ENCODE data around the gene DCAF15.

DCAF15 gene

GRCh38 chr19:13993590-13994300 lies 41.4 kb downstream of the DCAF15 start:
- H3K4me2 ChIP-seq (ENCODE audit: low read length), result no peak overlapping the region
- 0 out of 2 replicates have a peak, but pooled peaks cover under 1% of the 10 kb centered on the region for H3K9me3 ChIP-seq (ENCODE audit: insufficient read depth, low read length)
- no peaks in the 10 kb centered on the region for H4K20me1 ChIP-seq (ENCODE audit: insufficient read depth, low read length)
- TF ChIP-seq EZH2phosphoT487 (IDR thresholded peaks at IDR 0.05; ENCODE audit: low read depth), result no peak
- no peak for TF ChIP-seq CTCF (IDR thresholded peaks at IDR 0.05; ENCODE audit: low read depth, low read length)
- no peak overlapping the region for H3K27ac ChIP-seq (ENCODE audit: low read length)
- no peak overlapping the region for H3K4me3 ChIP-seq (ENCODE audit: low read length)
- H3K36me3 ChIP-seq (replicated peaks; ENCODE audit: low read depth, low read length), result peaks cover 18% of the 10 kb centered on the region
- no peak overlapping the region for H2AFZ ChIP-seq (ENCODE audit: low read depth, low read length)
- 0 out of 2 replicates have a peak, but pooled peaks cover 2% of the 10 kb centered on the region for H3K79me2 ChIP-seq (ENCODE audit: low read length)
- no peaks in the 10 kb centered on the region for H3K4me1 ChIP-seq (ENCODE audit: low read length)
- no peaks in the 10 kb centered on the region for H3K27me3 ChIP-seq (ENCODE audit: low read depth, low read length)
- no peak overlapping the region for H3K9ac ChIP-seq (ENCODE audit: low read length)

DNA sequence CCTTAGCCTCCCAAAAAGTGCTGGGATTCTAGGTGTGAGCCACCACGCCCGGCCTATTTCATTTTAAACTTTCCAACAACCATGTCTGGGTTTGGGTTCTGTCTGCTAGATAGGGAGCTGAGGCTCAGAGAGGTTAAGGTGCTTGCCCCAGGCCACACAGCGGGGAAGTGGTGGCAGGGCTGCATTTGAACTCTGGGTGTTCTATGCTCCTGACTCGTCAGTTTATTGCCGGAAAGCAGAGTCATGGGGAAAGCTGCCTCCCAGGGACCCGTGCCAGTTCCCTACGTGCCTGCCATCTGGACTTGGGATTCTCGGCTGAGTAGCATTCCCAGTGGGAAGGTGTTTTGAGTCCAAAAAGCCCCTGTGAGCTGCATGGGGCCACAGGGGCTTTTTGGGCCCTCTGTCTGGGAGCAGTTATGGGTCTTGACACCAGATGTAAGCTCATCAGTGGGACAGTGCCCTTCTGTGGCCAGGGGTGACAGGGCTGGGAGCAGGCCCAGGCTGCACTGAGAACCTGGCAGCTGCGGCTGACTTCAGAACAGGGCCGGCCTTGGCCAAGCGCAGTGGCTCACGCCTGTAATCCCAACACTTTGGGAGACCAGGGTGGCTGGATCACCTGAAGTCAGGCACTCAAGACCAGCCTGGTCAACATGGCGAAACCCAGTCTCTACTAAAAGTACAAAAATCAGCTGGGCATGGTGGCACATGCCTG lies 42.9 kb downstream of the DCAF15 start:
- Histone ChIP-seq H3K4me1 (ENCODE audit: low read length) (no peaks in the 10 kb centered on the region), H3K36me3 (replicated peaks; ENCODE audit: low read depth, low read length) (peaks cover 28% of the 10 kb centered on the region), H3K4me3 (ENCODE audit: low read length) (no peak overlapping the region), H2AFZ (ENCODE audit: low read depth, low read length) (no peak overlapping the region), H3K9me3 (ENCODE audit: insufficient read depth, low read length) (peaks cover 8% of the 10 kb centered on the region; the same call in 1 of the 2 replicates), H3K79me2 (ENCODE audit: low read length) (0 out of 2 replicates have a peak, but pooled peaks cover 3% of the 10 kb centered on the region), H3K4me2 (ENCODE audit: low read length) (no peak overlapping the region), H3K27ac (ENCODE audit: low read length) (no peak overlapping the region), H4K20me1 (ENCODE audit: insufficient read depth, low read length) (no peaks in the 10 kb centered on the region), H3K27me3 (ENCODE audit: low read depth, low read length) (no peaks in the 10 kb centered on the region), H3K9ac (ENCODE audit: low read length) (no peak overlapping the region)
- TF ChIP-seq EZH2phosphoT487 (IDR thresholded peaks at IDR 0.05; ENCODE audit: low read depth), result no peak
- TF ChIP-seq CTCF (IDR thresholded peaks at IDR 0.05; ENCODE audit: low read depth, low read length), result no peak

- H3K27me3 ChIP-seq (ENCODE audit: low read depth, low read length), result no peaks in the 10 kb centered on the region
- no peaks in the 10 kb centered on the region for H3K4me1 ChIP-seq (ENCODE audit: low read length)
- H3K27ac ChIP-seq (ENCODE audit: low read length), result no peak overlapping the region
These were observed 43.8 kb downstream of the DCAF15 start for GRCh38 chr19:13995878-13996765.

More at GRCh38 chr19:13995878-13996765, 43.8 kb downstream of the DCAF15 start:
- peaks cover 7% of the 10 kb centered on the region; the same call in 1 of the 2 replicates for H3K79me2 ChIP-seq (ENCODE audit: low read length)
- no peak overlapping the region for H3K4me2 ChIP-seq (ENCODE audit: low read length)
- H3K9me3 ChIP-seq (ENCODE audit: insufficient read depth, low read length), result peaks cover 8% of the 10 kb centered on the region; the same call in 1 of the 2 replicates
- H3K36me3 ChIP-seq (replicated peaks; ENCODE audit: low read depth, low read length), result peaks cover 29% of the 10 kb centered on the region
- no peak overlapping the region for H3K4me3 ChIP-seq (ENCODE audit: low read length)
- TF ChIP-seq CTCF (IDR thresholded peaks at IDR 0.05; ENCODE audit: low read depth, low read length), result no peak
- no peak for TF ChIP-seq EZH2phosphoT487 (IDR thresholded peaks at IDR 0.05; ENCODE audit: low read depth)
- no peak overlapping the region for H2AFZ ChIP-seq (ENCODE audit: low read depth, low read length)
- H4K20me1 ChIP-seq (ENCODE audit: insufficient read depth, low read length), result no peaks in the 10 kb centered on the region
- H3K9ac ChIP-seq (ENCODE audit: low read length), result no peak overlapping the region

Data from OCI-LY3 (cell line).